Activated CD4-positive, alpha-beta T cell treated with anti-CD3 and anti-CD28 coated beads for 24 hours (primary cell): ENCODE results near the gene WDR62.
A peak's percentile ranks its signal among the peaks of the same experiment; 100 is the strongest.
"Not testable (repeated sequence)": the region's sequence is repeated elsewhere in the genome, so short reads cannot be mapped to it uniquely, and the experiment has no call there.

Source experiments
- DNase-seq, 2 donors: peaks; one replicate each; pipeline ENCODE4 v3.0.0-alpha.2; 2020; ENCODE audit warnings: low read depth in 2 of 2

The WDR62 gene

DNA sequence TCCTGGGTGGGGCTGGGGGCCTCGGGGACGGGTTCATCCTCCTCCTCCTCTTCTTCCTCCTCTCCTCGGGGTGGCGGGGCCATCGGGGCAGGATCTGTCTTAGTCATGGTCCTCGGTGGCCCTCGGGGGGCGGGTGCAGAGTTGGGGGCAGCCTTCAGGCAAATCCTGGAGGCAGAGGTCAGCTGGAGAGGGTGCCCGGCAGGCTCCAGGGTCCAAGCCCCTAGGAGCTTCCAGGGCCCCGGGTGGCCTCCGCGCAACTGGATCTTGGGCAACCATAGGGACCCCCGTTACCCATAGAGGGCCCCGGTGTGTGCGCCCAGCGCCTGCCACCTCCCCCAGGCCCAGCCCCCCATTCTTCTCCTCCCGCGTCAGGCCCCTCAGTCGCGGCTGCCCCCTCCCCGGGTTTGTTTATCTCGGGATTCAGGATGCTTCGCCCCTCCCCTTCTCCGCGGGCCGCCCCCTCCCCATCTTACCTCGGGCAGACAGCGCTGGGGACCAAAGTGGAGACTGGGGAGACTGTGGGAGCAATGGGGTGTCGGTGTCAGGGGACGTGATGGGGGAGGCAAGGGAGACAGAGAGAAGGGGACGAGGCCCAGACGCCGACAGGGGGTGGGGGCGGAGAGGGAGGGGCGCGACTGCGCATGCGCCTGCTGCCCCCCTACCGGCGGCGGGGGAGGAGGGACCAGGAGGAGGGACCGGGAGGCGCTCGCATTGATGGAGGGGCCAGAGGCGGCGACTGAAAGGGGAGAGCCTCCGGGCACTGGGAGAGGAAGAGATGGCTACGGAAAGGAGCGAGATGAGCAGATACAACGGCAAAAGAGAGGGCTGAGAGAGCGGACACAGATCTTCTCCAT, 22.2 kb upstream of the WDR62 start, which contains the start of gene CLIP3:
Gene CLIP3 (minus strand): TSS at position 623 of the 854 bp plus-strand sequence. CDS start 516 bp downstream, at position 107.
- DNase-seq: peak in 1 of 2 donors; percentile 35

DNA sequence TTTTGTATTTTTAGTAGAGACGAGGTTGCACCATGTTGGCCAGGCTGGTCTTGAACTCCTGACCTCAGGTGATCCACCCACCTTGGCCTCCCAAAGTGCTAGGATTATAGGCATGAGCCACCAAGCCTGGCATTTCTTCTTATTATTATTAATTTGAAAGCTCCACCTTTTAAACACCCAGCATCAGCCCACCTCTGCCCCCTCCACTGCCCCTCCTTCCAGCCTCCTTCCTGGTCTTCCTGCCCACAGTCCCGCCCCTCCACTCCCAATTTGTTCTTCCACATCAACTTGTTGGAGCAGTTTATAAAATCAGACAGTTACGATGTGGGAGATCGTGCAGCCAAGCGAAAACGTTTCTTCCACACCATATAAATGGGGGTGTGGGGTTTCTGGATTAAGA, 14.2 kb upstream of the WDR62 start:
- DNase-seq: no peak

DNA sequence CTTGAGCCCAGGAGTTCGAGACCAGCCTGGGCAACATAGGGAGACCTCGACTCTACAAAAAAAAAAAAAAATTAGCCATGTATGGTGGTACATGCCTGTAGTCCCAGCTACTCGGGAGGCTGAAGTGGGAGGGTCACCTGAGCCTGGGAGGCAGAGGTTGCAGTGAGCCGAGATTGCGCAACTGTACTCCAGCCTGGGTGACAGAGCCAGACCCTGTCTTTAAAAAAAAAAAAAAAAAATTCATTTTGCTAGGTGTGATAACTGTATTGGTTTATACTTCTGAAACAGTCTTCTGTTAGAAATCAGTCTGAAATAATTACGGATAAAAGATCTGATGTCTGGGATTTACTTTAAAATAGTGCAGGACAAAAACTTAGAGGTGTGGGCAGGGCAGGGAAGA, 13.6 kb upstream of the WDR62 start:
- not testable (repeated sequence) for DNase-seq

DNA sequence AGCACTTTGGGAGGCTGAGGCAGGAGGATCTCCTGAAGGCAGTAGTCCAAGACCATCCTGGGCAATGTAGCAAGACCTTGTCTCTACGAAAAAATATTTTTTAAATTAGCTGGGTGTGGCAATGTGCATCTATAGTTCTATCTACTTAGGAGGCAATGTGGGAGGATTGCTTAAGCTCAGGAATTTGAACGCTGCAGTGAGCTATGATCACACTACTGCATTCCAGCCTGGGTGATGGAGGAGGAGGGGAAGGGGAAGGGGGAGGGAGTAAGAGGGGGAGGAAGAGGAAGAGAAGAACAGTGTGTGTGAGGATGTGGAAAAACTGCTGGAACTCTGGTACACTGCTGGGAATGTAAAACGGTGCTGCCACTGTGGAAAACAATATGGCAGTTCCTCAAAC, 12.9 kb upstream of the WDR62 start:
- DNase-seq: no peak

DNA sequence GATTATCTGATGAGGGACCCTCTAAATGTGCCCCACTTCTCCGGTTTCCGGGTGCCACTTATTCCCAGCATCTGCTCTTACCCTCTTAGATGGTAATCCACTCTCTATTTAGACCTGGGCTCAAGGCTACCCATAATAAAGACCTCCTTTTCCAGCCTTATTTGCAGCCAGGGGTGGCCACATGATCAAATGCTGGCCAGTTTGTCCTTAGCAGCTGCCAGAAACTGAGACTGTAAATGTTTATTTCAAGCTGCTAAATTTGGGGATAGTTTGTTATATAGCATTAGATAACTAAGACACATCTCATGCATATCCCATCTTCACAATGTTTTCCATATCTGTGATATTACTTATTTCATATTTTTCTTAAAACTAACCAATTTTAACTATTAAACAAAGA, 10.7 kb upstream of the WDR62 start:
- no peak for DNase-seq

DNA sequence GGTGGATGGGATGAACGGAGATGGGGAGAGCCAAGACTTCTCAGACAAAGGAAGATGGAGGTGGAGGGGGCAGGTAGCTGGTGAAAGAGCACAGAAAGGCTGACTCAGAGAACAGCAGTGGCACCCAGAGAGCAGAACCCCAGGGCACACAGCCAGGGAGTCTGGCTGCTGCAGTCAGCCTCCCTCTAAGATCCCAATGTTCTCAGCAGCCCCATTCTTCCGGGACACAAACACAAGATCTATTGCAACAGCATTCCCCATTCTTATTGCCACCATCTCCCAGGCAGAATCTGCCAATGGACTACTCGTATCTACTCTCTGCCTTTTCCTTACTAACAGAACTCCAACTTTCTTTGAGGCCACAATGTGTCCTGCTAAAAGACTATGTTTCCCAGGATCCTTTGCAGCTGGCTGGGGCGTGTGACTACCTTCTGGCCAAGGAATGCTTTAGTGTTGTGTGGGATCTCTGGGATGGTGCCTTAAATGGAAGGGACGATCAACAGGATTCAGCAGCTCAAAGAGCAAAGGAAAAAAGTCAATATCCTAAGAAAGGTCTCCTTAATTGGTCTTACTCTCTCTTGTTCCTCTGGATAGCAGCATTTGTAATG, 8.2 kb upstream of the WDR62 start:
- no peak for DNase-seq

DNA sequence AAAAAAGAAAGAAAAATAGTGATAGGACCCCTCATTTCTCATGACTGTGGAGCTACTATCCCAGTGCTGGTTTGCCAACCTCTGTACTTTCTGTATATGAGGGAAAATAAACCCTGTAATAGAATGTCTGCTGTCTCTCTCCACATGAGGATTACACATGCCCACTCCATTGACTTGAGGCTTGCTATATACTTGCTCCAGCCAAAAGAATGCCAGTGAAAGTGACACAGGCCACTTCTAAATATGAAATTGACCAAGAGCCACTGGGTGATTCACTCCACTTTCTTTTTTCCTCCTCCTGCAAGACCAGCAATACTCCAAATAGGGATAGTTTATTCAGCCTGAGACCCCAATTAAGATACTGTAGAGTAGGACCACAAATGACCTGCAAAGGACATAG, 6.9 kb upstream of the WDR62 start:
- DNase-seq: no peak

DNA sequence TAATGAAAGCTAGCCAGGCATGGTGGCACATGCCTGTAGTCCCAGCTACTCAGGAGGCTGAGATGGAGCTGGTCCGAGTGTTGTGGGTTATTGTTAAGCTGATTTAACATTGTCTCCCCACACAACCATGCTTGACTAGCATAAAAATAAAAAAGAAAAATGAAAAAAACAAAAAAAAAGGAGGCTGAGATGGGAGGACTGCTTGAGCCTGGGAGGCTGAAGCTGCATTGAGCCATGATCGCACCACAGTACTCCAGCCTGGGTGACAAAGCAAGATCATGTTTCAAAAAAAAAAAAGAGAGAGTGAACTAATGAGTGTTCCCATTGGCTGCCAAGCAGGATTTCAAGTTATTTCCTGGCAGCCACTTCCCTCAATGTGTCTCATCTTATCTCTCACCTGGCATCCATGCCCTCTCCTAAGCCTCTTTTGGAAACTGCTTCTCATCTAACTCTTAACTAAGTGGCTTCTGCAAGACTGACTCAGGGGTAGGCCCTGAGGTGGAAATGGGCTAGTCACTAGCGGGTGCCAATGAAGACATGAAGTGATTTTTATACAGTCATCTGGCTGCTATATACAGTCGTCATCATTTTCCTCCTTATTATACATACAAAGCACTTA, 5.5 kb upstream of the WDR62 start:
- DNase-seq: no peak

DNA sequence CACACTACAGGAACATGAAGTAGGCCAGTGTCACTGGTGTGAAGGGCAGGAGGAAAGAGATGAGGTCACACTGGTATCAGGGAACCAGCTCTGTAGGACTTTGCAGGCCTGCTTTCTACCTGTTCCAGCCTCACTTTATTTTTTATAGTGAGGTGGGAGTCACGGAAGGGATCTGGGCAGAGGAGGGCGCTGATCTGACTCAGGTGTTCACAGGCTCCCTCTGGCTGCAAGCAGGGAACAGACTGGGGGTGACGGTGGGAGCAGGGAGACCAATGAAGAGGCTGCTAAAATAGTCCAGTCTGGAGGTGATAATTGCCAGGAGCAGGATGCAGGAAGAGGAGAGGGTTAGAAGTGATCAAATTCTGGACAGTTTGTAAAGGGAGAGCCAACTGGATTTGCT, 3.5 kb upstream of the WDR62 start:
- no peak for DNase-seq

DNA sequence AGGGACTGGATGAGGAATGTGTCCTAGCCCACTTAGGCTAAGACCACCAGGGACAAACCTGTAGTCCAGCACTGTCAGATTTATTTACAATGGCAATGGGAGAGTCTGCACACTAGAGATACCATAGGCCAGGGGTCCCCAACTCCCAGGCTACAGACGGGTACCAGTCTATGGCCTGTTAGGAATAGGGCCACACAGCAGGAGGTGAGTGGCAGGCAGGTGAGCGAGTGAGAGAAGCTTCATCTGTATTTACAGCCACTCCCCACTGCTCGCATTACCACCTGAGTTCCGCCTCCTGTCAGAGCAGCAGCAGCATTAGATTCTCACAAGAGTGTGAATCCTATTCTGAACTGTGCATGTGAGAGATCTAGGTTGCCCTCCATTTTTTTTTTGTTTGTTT, 3.1 kb upstream of the WDR62 start:
- DNase-seq: no peak

DNA sequence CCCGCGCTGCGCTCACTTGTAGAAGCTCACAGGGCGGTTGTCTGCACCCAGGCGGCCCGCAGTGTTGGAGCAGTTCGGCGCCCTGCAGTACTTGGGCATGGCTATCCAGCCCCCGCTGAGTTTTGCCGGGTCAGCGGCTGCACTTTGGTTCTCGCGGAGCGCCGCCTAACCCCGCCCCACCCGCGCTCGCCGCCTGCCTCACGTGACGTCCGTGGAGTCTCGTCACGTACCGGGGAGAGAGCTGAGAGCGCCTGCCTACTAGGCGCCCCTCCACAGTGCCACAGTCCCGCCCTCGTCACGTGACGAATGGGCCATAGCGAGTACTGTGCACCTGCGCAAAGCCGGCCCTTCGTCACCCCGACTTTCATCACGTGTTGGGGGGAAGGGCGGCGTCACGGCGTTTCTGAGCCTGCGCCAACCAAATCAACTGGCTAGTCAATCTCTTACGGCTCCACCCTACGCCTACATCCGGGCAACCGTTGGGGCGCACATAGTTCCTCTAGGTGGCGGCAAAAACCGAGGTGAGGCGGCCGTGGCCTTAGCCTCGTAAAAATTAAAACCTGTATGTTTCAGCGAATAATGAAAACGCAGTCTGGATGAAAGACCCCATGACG, 471 bp upstream of the WDR62 start, which contains the start of gene THAP8:
Gene THAP8 (minus strand): TSS at position 167 of the 614 bp plus-strand sequence. CDS start 68 bp downstream, at position 99.
- peak; percentile 99 for DNase-seq

DNA sequence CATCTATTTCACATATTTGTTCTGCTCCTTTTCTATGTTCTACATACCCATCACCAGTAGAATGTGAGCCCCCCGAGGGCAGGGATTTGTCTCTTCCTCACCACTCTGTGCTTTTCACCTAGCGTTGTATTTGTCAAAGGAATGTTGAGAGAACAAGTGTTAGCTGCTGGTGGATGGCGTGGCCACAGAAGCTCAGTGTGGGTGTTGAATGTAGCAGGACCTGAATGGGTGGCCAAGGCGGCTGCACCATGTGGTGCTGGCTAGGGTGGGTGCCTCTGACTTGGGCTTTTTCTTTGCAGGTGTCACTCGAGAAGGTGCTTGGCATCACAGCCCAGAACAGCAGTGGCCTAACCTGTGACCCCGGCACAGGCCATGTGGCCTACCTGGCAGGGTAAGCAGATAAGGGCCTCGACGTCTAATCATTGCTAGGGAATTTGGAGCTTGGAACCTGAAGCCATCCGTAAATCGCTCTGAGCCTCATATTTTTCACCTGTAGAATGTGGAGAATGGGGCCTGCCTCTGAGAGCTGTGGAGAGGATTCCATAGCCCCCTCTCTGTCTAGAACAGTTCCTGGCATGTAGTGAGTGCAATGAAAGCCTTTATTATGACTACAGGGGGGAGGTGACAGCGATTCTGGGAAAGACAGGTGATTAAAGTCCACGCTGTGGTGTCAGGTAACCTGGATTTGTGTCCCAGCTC, 3.9 kb downstream of the WDR62 start:
- no peak for DNase-seq

DNA sequence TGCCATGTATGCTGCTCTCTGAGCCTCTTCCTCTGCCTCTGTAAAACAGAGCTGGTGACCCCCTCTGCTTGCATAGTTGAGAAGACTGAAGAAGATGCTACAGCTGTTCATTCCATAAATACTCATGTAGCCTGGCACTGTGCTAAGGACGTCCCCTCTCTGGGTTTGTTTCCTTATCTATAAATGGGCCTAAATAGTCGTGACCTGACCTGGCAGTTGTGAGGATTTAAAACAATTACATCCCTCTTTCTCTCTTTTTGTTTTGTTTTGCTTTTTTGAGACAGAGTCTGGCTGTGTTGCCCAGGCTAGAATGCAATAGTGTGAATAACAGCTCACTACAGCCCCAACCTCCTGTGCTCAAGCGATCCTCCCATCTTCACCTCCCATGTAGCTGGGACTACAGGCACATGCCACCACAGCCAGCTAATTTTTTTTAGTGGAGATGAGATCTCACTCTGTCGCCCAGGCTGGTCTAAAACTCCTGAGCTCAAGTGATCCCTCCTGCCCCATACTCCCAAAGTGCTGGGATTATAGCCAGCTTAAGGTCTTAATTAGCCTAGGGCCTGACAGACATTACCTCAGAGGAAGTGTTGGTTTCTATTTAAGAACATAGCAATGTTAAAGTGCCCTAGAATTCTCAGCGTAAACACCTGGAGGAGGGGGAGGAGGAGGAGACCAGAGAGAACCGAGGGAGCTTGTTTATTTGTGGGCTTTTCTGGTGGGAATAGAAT, 4.6 kb downstream of the WDR62 start:
- no peak for DNase-seq

DNA sequence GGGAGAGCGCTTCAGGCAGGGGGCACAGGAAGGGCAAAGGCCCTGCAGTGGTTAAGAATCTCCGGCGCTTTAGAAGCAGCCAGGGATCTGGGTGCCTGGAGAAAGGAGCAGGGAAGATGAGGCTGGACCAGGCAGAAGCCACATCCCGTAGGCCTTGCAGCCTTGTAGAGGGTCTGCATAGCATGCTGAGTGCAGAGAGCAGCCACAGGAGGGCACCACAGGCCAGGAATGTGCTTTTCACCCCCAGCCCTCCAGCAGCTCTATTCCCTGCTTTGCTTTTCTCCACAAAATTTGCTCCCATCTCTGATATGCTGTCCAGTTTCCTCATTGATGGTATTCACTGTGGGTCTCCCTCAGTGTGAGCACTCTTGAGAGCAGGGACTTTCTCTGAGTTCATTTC, 5.7 kb downstream of the WDR62 start:
- DNase-seq: no peak

DNA sequence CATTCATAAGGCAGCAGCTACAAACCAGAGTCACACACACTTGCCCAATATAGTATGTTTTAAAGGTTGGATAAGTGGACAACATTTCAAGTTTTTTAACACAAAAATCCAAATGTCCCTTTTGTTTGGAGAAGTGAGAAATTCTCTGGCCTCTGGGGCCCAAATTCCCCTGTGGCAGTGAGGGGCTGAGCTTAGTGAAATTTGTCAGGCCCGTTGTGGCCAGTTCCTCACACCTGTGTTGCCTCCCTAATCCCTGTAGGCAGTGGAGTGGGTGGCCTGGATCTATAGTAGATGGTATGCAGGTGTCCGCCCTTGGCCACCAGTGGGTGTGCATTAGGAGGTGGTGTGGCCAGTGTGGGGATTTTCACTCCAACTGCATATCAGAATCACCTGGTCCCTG, 6.7 kb downstream of the WDR62 start:
- no peak for DNase-seq

DNA sequence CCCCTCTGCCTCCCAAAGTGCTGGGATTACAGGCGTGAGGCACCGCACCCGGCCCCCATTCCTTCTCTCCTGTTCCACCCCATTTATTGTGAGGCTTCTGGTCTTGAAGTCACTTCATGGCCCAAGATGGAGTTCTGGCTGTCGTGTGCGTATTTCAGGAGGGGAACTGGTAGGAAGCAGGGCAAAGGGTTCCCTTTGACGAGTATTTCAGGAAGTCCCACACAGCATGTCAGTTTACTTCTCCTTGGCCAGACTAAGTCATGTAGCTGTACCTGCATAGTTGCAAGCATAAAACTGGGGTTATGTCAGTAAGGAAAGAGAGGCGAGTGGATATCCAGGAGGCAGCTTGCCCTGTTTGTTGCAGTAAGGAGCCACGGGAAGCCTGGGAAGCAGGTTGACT, 10.1 kb downstream of the WDR62 start:
- no peak for DNase-seq

DNA sequence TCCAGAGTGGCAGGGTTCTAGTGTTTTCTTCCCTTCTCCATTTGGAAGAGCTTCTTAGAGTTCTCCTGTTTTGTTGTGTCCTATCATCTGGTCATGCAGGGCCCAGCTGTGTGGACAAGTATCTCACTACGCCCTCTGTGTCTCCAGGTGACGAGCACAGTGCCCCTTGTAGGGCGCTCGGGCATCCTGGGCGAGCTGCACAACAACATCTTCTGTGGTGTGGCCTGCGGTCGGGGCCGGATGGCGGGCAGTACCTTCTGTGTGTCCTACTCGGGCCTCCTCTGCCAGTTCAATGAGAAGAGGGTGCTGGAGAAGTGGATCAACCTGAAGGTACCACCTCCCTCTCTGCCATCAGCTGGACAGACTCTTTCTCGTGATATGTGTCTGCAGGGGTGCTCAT, 13.0 kb downstream of the WDR62 start:
- no peak for DNase-seq

DNA sequence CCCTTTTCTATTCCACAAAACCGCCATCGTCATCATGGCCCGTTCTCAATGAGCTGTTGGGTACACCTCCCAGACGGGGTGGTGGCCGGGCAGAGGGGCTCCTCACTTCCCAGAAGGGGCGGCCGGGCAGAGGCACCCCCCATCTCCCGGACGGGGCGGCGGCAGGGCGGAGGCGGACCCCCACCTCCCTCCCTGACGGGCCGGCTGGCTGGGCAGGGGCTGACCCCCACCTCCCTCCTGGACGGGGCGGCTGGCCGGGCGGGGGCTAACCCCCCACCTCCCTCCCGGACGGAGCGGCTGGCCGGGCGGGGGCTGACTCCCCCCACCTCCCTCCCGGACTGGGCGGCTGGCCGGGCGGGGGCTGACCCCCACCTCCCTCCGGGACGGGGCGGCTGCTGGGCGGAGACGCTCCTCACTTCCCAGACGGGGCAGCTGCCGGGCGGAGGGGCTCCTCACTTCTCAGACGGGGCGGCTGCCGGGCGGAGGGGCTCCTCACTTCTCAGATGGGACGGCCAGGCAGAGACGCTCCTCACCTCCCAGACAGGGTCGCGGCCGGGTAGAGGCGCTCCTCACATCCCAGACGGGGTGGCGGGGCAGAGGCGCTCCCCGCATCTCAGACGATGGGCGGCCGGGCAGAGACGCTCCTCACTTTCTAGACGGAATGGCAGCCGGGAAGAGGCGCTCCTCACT, 14.3 kb downstream of the WDR62 start:
- not testable (repeated sequence) for DNase-seq

DNA sequence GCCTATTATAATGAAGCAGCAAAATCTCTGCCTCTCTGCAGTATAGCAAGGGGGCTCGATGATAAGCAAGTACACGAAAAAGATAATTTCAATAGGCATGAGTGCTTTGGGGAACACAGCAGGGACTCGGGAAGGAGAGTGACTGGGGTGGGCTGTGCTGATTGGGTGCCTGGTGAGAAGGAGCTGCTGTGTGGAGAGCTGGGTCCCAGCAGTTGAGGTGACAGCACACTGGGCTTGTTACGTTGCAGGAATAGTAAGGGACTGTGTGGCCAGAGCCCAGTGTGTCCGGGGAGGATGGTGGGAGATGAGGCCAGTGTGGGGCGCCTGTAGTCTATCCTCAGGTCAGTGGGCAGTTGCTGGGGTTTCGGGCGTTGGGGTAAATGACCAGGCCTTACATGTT, 17.4 kb downstream of the WDR62 start:
- DNase-seq: no peak

DNA sequence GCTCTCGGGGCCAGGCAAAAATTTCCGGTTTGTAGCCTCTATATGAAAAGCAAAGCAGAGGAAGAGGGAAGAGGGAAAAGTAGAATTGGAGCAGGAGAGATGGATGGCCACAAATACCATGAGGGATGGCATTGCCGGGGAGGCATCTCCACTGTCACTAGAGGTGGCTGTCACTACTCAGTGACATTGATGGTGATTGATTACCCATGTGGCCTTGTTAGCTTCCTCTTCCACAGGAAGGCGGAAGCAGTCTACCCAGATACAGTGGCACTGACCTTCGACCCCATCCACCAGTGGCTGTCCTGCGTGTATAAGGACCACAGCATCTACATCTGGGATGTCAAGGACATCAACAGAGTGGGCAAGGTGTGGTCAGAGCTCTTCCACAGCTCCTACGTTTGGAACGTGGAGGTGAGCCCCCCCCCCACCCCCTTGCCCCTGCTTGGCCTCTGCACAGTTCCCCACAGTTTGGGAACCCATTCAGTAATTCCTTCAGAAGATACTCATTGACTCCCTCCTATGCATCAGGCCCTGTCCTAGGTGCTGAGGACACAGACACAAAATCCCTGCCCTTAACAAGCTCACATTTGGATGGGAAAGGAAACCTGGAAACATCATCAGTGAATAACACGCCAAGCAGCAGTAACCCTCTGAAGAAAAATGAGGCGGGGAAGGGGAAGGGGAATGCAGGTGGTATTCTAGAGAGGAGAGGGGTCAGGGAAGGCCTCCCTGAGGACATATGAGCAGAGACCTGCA, 18.6 kb downstream of the WDR62 start:
- no peak for DNase-seq
